LNCAP (cell line): Measurements from ENCODE around the gene ZNF124.

Source experiments
- CTCF ChIP-seq: fragments of 450-650 bp; IDR thresholded peaks from 2 replicates; pipeline ENCODE4 v1.5.1; 2017; ENCODE audit warnings: mild to moderate bottlenecking

The ZNF124 gene

GRCh38 chr1:247111700-247112478 lies 59.9 kb downstream of the ZNF124 start:
- no peak for TF ChIP-seq CTCF

DNA sequence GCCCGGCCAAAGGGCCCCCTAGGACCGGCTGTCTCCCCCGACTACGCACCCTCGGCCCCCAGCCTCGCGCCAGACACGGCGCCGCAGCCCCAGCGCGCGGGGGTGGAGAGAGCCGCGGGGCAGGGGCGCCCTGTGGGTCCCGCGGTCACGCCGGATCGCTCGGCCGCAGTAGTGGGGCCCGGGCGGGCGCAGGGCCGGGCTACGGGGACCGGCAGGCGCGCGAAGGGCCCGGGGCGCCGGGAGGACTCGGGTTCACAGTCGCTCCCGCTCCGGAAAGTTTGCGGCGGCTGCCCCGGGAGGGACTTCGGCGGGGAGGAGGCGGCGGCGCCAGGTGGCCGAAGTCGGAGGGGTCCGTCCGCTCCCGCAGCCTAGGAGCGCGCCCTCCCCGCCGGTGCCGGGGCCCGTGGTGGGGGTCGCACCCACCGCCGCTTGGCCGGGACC lies 60.5 kb downstream of the ZNF124 start:
- TF ChIP-seq CTCF: no peak

DNA sequence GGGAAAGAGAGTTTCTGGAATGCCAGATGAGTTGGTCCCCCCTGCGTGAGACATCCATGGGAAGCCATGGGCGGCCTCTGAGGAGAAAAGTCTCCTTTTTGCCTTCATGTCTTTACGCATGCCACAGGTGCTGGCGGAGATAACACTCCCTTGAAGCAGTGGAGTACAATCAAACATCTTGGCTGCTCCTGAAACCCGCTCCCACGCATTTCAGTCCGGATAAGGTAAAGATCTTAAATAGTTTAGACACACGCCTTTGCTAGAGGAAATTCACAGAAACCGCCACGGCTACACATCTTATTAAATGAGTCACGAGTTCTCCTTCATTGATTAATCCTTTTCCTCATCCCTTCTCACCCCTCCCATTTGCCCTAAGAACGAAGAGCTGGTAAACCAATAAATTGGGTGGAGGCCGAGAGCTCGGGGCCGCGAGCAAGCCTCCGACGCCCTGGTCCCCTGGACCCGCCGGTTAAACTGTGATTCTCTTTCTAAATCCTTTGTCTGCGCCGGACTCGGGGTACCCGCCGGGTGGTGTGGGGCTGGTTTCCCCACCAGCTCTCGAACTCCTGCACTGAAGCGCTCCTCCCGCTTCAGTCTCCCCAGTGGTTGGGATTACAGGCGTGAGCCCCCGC lies 61.1 kb downstream of the ZNF124 start:
- TF ChIP-seq CTCF: no peak

GRCh38 chr1:247107694-247108093 lies 64.1 kb downstream of the ZNF124 start:
- TF ChIP-seq CTCF: no peak

- no peak for TF ChIP-seq CTCF
Observed at GRCh38 chr1:247105966-247106365, 65.9 kb downstream of the ZNF124 start.
